ENCODE data around the gene IL1F10.

Gene IL1F10

GRCh38 chr2:113114996-113115395 is 47.2 kb downstream of the IL1F10 start:
- DNase-seq: no peak

GRCh38 chr2:113116100-113116958 is 48.6 kb downstream of the IL1F10 start:
- no peak for DNase-seq

DNA sequence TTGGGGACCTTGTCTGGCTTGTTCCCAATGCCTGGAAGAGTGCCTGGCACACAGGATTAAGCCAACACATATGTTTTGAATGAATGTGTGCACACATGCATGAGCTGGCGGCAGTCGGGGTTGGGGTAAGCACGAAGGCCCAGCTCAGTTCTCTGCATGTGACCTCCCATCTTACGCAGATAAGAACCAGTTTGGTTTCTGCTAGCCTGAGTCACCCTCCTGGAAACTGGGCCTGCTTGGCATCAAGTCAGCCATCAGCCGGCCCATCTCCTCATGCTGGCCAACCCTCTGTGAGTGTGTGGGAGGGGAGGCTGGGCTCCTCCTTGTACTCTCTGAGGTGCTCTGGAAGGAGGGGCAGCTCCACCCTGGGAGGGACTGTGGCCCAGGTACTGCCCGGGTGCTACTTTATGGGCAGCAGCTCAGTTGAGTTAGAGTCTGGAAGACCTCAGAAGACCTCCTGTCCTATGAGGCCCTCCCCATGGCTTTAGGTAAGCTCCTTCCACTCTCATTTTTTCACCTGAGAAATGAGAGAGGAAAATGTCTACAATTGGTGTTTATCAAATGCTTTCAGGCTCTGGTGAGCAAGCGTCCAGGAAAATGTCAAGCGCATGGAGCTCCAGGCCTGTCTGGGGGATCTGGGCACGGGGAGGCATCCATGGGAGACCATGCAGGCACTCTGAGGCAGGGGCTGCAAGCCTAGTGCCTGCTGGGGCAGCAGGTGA is 49.9 kb downstream of the IL1F10 start:
- no peak for DNase-seq

DNA sequence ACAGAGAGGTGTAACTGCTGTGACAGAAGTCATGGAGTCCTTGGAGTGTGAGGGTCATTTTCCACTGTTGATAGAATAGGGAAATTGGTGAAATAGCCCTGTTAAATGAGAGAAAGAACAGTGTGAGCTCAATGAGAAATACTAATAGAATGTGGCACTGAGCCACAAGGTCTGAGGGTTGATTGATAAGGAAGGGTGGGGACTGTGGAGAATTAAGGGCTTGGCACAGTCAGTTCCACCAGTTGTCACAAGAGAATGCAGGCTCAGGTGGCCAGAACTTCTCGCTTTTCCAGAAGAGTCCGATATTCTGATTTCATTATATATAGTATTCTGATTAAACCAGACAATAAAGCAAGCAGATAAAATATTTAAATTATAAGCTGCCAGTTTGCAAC is 50.5 kb downstream of the IL1F10 start:
- no peak for DNase-seq

DNA sequence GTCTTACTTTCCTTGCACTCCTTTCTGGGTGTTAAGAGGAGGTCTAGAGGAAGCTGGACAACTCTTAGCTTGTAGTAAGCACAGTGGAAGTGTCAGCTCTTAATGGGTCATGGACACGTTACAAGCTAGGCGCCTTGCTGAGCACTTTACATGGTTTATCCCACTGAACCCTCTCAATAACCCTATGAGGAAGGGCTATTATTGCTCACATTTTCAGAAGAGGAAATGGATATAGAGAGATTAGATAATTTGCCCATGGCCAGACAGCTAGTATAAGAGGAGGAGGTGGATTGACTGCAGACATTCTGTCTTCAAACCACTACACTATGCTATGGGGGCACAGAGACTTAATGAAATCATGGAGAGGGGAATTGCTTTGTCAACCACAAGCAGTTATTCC is 51.3 kb downstream of the IL1F10 start:
- DNase-seq: no peak

- DNase-seq: no peak
These were observed 53.1 kb downstream of the IL1F10 start for GRCh38 chr2:113120861-113121260.

- DNase-seq: no peak
These were observed 54.6 kb downstream of the IL1F10 start for GRCh38 chr2:113122364-113122763.

DNA sequence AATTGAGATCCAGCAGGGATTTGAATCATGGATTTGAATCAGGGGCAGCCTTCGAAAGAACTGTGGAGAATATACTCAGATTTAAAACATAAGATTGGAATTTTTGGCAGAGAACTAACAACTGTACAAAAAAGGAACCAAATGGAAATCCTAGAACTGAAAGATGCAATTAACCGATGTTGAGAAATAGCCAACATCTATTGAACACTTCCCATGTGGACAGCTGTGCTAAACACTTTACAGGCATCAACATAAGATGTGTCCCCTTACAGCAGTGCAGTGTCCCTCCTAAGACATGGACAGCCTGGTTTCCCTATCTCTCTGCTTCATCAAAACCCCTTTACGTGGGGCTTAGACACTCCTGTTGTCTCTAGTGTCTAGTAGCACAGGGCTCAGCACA is 56.0 kb downstream of the IL1F10 start:
- DNase-seq: no peak

GRCh38 chr2:113124181-113124961 is 56.6 kb downstream of the IL1F10 start:
- DNase-seq: no peak
